Kidney epithelial cell (primary cell): ENCODE measurements around the gene CORO6. TPM values are rescaled to one million over a fixed set of nuclear protein-coding genes. Genes with fewer than 3 reads are reported as not detected.
A peak's percentile ranks its signal among the peaks of the same experiment; 100 is the strongest.

Source experiments
- DNase-seq: peaks from one replicate; pipeline ENCODE4 v3.0.0-alpha.2; 2010; ENCODE audit warnings: low read depth
- H3K27me3 ChIP-seq: 2 replicates; pipeline ENCODE4 v1.6.0; 2011; ENCODE audit warnings: low read length; ENCODE audit not compliant: control insufficient read depth, insufficient read depth
- H3K36me3 ChIP-seq: 2 replicates; pipeline ENCODE4 v1.5.1; 2011; ENCODE audit warnings: low read length; ENCODE audit not compliant: control insufficient read depth, insufficient read depth
- H3K4me3 ChIP-seq: 2 replicates; pipeline ENCODE4 v1.5.1; 2011; ENCODE audit warnings: low read depth, mild to moderate bottlenecking, control low read depth, low read length
- total RNA-seq: library from RNA; depleted of rRNA; stranded (reverse); fragments of >200 nt; gene quantifications from 2 replicates; pipeline ENCODE4 v1.2.3, GENCODE V29; 2015
- TF ChIP-seq, protein P1 (sequence below): IDR thresholded peaks from 2 replicates; pipeline ENCODE4 v1.5.1; 2011; ENCODE audit warnings: mild to moderate bottlenecking, moderate library complexity, low read length, control low read depth, inconsistent platforms; ENCODE audit not compliant: insufficient read depth, poor library complexity, severe bottlenecking

The CORO6 gene
- total RNA-seq, 1 donor from 2014 or later: 2.2 TPM

DNA sequence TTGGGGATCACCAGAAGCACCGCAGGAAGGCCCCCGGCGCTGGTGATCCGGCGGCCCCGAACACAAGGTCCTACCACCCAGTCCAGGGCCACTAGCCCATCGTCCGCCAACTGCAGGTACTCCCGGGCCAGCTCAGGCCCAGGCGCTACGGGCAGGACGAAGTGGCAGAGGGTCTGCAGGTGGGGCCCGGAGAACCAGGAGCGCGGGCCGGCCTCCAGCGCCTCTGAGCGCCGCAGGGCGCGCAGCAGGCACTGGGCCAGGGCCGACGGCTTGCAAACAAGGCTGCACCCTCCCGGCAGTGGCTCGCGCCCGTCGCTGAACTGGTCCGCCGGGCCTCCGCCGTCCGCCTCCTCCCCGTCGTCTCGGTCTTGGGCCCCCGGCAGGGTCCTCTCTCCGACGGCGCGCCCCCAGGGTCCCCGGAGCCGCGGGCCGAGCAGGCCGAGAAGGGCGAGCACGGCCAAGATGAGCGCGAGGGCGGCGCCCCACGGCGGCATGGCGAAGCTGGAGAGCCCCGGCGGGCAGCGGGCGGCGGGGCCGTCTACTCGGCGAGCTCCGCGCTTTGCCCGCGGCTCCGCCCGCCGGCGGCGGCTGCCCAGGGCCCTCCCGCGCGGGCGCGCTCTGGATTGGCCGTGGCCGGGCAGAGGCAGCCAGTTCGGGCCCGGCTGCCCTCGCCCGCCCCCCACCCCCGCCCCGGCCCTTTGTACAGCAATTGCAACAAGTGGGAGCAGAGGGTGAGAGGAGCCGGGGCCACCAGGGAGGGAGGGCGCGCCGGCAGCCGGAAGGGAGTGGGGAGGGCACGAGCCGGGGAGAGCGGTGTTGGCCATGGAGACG lies 56.0 kb downstream of the CORO6 start, which contains the start of gene ABHD15:
ABHD15 (minus strand) TSS at position 565 of the 831 bp plus-strand sequence; CDS start at position 494, 71 bp downstream.
- TF ChIP-seq, protein P1, sequence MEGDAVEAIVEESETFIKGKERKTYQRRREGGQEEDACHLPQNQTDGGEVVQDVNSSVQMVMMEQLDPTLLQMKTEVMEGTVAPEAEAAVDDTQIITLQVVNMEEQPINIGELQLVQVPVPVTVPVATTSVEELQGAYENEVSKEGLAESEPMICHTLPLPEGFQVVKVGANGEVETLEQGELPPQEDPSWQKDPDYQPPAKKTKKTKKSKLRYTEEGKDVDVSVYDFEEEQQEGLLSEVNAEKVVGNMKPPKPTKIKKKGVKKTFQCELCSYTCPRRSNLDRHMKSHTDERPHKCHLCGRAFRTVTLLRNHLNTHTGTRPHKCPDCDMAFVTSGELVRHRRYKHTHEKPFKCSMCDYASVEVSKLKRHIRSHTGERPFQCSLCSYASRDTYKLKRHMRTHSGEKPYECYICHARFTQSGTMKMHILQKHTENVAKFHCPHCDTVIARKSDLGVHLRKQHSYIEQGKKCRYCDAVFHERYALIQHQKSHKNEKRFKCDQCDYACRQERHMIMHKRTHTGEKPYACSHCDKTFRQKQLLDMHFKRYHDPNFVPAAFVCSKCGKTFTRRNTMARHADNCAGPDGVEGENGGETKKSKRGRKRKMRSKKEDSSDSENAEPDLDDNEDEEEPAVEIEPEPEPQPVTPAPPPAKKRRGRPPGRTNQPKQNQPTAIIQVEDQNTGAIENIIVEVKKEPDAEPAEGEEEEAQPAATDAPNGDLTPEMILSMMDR: no peak
- H3K27me3 ChIP-seq: no peaks in the 10 kb centered on the region
- H3K36me3 ChIP-seq: no peaks in the 10 kb centered on the region
- peak within 1 kb of the TSS; percentile 59 for H3K4me3 ChIP-seq
- DNase-seq: no peak

DNA sequence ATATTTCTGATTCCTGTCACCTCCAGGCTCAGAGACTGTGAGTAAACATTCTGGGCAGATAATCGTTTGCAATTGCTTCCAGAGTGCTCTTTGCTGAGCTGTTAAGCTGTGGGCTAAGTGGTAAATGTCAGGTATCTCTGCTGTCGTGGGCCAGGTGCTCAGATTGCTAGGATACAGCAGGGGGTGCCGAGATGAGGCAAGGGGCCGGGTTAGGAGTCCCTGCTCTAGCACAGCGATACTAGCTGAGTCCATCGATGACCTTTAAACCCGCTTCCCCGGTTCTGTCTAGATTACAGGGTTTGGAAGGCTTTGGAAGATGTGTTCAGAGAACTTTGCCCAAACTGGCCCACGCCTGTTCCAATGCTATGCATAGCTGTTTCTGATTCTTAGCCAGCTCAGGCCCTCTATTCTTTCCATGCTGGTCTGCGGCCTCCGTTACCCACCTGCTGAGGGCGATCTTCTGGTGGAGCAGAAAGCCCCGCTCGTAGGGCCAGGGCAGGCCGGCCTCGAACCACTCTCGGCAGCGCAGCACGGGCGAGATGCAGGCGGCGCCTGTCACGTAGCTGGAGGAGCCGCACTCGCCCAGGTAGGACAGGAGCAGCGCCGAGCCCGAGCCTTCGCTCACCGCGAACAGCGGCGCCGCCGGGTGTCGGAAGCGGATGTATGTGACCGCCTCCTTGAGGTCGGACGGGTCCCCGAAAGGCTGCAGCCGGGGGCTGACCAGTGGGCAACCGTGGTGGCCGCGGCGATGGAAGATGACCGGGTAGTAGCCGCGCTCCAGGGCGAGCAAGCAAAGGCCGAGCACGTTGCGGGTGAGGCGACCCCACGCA lies 56.9 kb downstream of the CORO6 start:
- TF ChIP-seq, protein P1: peak; percentile 26
- no peak for DNase-seq
- Histone ChIP-seq H3K27me3 (no peaks in the 10 kb centered on the region), H3K4me3 (peak overlapping the region; percentile 49), H3K36me3 (peaks cover 2% of the 10 kb centered on the region)

Other genes with a start within 250 kb of the CORO6 start
- 47.5 and 49.1 TPM in 2 replicates for gene TAOK1, start 232.5 kb downstream of the CORO6 start, total RNA-seq
- 6.4 and 8.3 TPM in 2 replicates for gene ABHD15, start 55.9 kb downstream of the CORO6 start, total RNA-seq
- 68.4 and 70.4 TPM in 2 replicates for gene TP53I13, start 54.2 kb downstream of the CORO6 start, total RNA-seq
- 63.8 and 89.8 TPM in 2 replicates for gene GIT1, start 33.3 kb downstream of the CORO6 start, total RNA-seq
- gene ANKRD13B, start 29.8 kb downstream of the CORO6 start, total RNA-seq: 13.1 and 13.8 TPM in 2 replicates